Mucosa of stomach (tissue), 1 donor: ENCODE results near the gene AP3B1.

Experiments used
- H3K27me3 ChIP-seq: one replicate; pipeline ENCODE4 v1.7.0; 2013; ENCODE audit warnings: mild to moderate bottlenecking, low read length; ENCODE audit not compliant: control insufficient read depth, insufficient read depth
- H3K36me3 ChIP-seq: one replicate; pipeline ENCODE4 v1.7.0; 2013; ENCODE audit warnings: low read length; ENCODE audit not compliant: control insufficient read depth, insufficient read depth
- H3K4me1 ChIP-seq: one replicate; pipeline ENCODE4 v1.7.0; 2013; ENCODE audit warnings: mild to moderate bottlenecking, low read length; ENCODE audit not compliant: control insufficient read depth, insufficient read depth
- H3K4me3 ChIP-seq: one replicate; pipeline ENCODE4 v1.7.0; 2013; ENCODE audit warnings: low read length
- H3K9ac ChIP-seq: one replicate; pipeline ENCODE4 v1.7.0; 2013; ENCODE audit warnings: mild to moderate bottlenecking, low read length, moderate library complexity
- H3K9me3 ChIP-seq: one replicate; pipeline ENCODE4 v1.7.0; 2013; ENCODE audit warnings: mild to moderate bottlenecking, low read length, moderate library complexity; ENCODE audit not compliant: control insufficient read depth
- donor health status: Pancreatic carcinoma.

AP3B1 gene

GRCh38 chr5:78235289-78235688, 59.2 kb downstream of the AP3B1 start:
- H3K9me3 ChIP-seq: no peaks in the 10 kb centered on the region
- H3K36me3 ChIP-seq: no peaks in the 10 kb centered on the region
- no peak overlapping the region for H3K4me3 ChIP-seq
- H3K27me3 ChIP-seq: no peaks in the 10 kb centered on the region
- no peaks in the 10 kb centered on the region for H3K4me1 ChIP-seq
- no peak overlapping the region for H3K9ac ChIP-seq

GRCh38 chr5:78234804-78235203, 59.7 kb downstream of the AP3B1 start:
- Histone ChIP-seq H3K36me3 (no peaks in the 10 kb centered on the region), H3K4me3 (no peak overlapping the region)

GRCh38 chr5:78232163-78232562, 62.3 kb downstream of the AP3B1 start:
- Histone ChIP-seq H3K9ac (no peak overlapping the region), H3K4me3 (no peak overlapping the region), H3K4me1 (no peaks in the 10 kb centered on the region), H3K27me3 (no peaks in the 10 kb centered on the region), H3K36me3 (no peaks in the 10 kb centered on the region), H3K9me3 (no peaks in the 10 kb centered on the region)

More at GRCh38 chr5:78234804-78235203, 59.7 kb downstream of the AP3B1 start:
- H3K27me3 ChIP-seq: no peaks in the 10 kb centered on the region
- H3K9me3 ChIP-seq: no peaks in the 10 kb centered on the region
- no peaks in the 10 kb centered on the region for H3K4me1 ChIP-seq
- H3K9ac ChIP-seq: no peak overlapping the region

- Histone ChIP-seq H3K27me3 (no peaks in the 10 kb centered on the region), H3K4me1 (no peaks in the 10 kb centered on the region), H3K4me3 (no peak overlapping the region), H3K9ac (no peak overlapping the region), H3K9me3 (no peaks in the 10 kb centered on the region), H3K36me3 (no peaks in the 10 kb centered on the region)
Measured at GRCh38 chr5:78224358-78224757, 70.1 kb downstream of the AP3B1 start.

- Histone ChIP-seq H3K4me3 (no peak overlapping the region), H3K9ac (no peak overlapping the region), H3K36me3 (no peaks in the 10 kb centered on the region)
Measured at GRCh38 chr5:78221964-78222451, 72.5 kb downstream of the AP3B1 start.

GRCh38 chr5:78221467-78221866, 73.0 kb downstream of the AP3B1 start:
- Histone ChIP-seq H3K4me3 (no peak overlapping the region), H3K4me1 (no peaks in the 10 kb centered on the region), H3K36me3 (no peaks in the 10 kb centered on the region), H3K27me3 (no peaks in the 10 kb centered on the region), H3K9me3 (no peaks in the 10 kb centered on the region), H3K9ac (no peak overlapping the region)

More at GRCh38 chr5:78221964-78222451, 72.5 kb downstream of the AP3B1 start:
- Histone ChIP-seq H3K9me3 (no peaks in the 10 kb centered on the region), H3K27me3 (no peaks in the 10 kb centered on the region), H3K4me1 (no peaks in the 10 kb centered on the region)

GRCh38 chr5:78215972-78216371, 78.5 kb downstream of the AP3B1 start:
- H3K4me1 ChIP-seq: no peaks in the 10 kb centered on the region

GRCh38 chr5:78215565-78215964, 78.9 kb downstream of the AP3B1 start:
- H3K4me1 ChIP-seq: no peaks in the 10 kb centered on the region
- H3K9ac ChIP-seq: no peak overlapping the region
- H3K27me3 ChIP-seq: no peaks in the 10 kb centered on the region
- no peak overlapping the region for H3K4me3 ChIP-seq
- no peaks in the 10 kb centered on the region for H3K9me3 ChIP-seq
- no peaks in the 10 kb centered on the region for H3K36me3 ChIP-seq

More at GRCh38 chr5:78215972-78216371, 78.5 kb downstream of the AP3B1 start:
- no peaks in the 10 kb centered on the region for H3K27me3 ChIP-seq
- no peak overlapping the region for H3K4me3 ChIP-seq
- no peaks in the 10 kb centered on the region for H3K36me3 ChIP-seq
- H3K9me3 ChIP-seq: no peaks in the 10 kb centered on the region
- H3K9ac ChIP-seq: no peak overlapping the region

- no peaks in the 10 kb centered on the region for H3K9me3 ChIP-seq
- no peaks in the 10 kb centered on the region for H3K27me3 ChIP-seq
- H3K36me3 ChIP-seq: no peaks in the 10 kb centered on the region
- H3K4me1 ChIP-seq: no peaks in the 10 kb centered on the region
- H3K4me3 ChIP-seq: no peak overlapping the region
- H3K9ac ChIP-seq: no peak overlapping the region
Measured at GRCh38 chr5:78213799-78214198, 80.7 kb downstream of the AP3B1 start.

- Histone ChIP-seq H3K36me3 (no peaks in the 10 kb centered on the region), H3K4me1 (no peaks in the 10 kb centered on the region), H3K27me3 (no peaks in the 10 kb centered on the region), H3K9ac (no peak overlapping the region), H3K9me3 (no peaks in the 10 kb centered on the region), H3K4me3 (no peak overlapping the region)
Measured at GRCh38 chr5:78211052-78211451, 83.4 kb downstream of the AP3B1 start.

GRCh38 chr5:78204241-78204640, 90.3 kb downstream of the AP3B1 start:
- H3K27me3 ChIP-seq: no peaks in the 10 kb centered on the region
- H3K36me3 ChIP-seq: no peaks in the 10 kb centered on the region

GRCh38 chr5:78203815-78204214, 90.7 kb downstream of the AP3B1 start:
- Histone ChIP-seq H3K4me1 (no peaks in the 10 kb centered on the region), H3K36me3 (no peaks in the 10 kb centered on the region), H3K4me3 (no peak overlapping the region), H3K27me3 (no peaks in the 10 kb centered on the region), H3K9me3 (no peaks in the 10 kb centered on the region), H3K9ac (no peak overlapping the region)

More at GRCh38 chr5:78204241-78204640, 90.3 kb downstream of the AP3B1 start:
- Histone ChIP-seq H3K9me3 (no peaks in the 10 kb centered on the region), H3K4me3 (no peak overlapping the region), H3K9ac (no peak overlapping the region), H3K4me1 (no peaks in the 10 kb centered on the region)

GRCh38 chr5:78190402-78190801, 104.1 kb downstream of the AP3B1 start:
- Histone ChIP-seq H3K4me3 (no peak overlapping the region), H3K9ac (no peak overlapping the region), H3K27me3 (no peaks in the 10 kb centered on the region), H3K4me1 (no peaks in the 10 kb centered on the region), H3K9me3 (no peaks in the 10 kb centered on the region), H3K36me3 (no peaks in the 10 kb centered on the region)
